HG03066 (cell line): ENCODE data around the gene SPATC1L.

ENCODE experiments used
- ATAC-seq: cut with Tn5 transposase; IDR thresholded peaks from one replicate; pipeline ENCODE4 v1.9.1; 2021; ENCODE audit warnings: low read depth; ENCODE audit not compliant: unreplicated experiment

SPATC1L gene

DNA sequence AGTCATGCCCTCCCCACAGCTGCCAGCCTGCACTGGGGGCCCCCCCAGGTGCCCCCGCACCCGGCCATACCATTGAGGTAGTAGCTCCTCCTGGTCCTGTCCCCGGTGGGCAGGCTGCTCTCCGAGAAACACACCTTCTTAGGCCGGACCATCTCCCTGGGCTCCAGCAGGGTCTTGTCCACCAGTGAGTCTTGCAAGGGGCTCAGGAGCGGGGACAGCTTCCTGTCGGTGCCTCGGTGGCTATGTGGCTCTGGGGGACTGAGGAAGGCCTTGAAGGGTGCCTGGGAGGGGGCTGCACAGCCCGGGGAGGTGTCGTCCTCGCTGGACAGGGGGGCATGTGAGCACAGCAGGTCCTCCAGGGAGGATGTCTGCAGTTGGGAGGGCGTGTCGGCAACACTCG is 16.0 kb downstream of the SPATC1L start:
- ATAC-seq: no peak

DNA sequence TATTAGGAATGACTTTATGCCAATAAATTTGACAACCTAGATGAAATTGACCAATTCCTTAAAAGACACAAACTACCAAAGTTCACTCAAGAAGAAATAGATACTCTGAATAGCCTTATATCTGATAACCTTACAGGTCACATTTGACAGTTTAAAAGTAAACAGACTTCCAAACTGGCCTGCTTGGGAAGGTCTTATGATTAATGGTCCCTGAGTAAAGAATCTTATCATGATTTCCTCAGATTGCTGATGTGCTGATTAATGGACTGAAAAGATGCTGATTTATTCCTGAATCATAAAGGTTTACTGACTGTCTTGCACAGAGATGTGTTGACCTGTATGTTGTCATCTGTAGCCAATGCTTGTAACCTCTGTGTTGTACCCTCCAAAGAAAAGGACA is 19.2 kb downstream of the SPATC1L start:
- ATAC-seq: no peak

DNA sequence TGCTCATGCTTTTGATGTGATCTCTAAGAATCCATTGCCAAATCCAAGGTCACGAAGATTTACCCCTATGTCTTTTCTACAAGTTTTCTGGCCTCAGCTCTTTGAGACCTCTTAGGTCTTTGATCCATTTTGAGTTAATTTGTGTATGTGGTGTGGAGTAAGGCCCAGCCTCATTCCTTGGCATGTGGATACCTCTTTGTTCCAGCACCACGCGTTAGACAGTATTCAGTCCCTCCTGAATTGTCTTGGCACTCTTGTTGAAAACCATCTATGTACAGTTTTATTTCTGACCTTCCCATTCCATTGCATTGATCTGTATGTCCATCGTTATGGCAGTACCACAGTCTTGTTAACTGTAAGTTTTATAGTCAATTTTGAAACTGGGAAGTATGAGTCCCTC is 20.9 kb downstream of the SPATC1L start:
- ATAC-seq: no peak

DNA sequence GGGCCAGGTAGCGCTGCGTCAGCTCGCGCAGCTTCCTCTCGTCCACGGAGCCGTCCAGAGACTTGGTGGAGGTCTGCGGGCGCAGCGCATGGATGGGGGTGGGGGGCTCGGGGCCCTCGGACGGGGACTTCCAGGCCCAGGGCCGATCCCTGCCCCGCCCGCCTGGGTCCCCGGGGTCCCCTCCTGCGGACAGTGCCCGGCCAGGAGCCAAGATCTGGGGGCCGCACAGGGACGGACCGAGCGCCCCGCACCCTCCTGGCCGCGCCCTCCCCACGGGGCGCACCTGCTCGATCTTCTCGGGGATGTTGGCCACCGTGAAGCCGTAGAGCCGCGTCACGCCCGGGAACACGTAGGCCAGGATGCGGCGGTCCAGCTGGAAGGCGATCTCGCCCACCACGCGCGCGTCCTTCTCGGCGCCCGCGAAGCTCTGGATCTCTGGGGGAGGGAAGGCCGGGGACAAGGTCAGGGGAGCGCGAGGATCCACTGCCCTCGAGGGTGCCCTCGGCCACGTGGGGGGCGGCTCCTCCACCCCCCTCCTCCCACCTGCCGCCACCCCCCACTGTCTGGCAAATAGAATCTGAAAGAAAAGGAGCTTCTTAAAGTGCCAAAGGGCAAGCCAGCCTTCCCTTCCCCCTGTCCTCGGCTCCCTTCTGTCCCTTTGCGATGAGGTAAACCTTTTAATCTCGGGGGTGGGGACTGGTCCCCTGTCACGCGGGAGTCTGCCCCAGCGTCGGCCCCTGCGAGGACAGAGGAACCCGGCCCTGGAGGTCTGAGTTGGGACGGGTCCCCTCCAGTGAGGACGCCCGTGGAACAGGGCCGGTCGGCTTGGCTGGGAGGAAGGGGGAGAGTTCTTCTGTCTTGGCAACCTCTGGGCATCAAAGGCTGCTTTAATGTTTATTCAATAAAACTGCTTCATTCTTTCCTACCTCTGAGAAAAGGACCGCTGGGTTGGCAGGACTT is 22.3 kb downstream of the SPATC1L start:
- no peak for ATAC-seq

DNA sequence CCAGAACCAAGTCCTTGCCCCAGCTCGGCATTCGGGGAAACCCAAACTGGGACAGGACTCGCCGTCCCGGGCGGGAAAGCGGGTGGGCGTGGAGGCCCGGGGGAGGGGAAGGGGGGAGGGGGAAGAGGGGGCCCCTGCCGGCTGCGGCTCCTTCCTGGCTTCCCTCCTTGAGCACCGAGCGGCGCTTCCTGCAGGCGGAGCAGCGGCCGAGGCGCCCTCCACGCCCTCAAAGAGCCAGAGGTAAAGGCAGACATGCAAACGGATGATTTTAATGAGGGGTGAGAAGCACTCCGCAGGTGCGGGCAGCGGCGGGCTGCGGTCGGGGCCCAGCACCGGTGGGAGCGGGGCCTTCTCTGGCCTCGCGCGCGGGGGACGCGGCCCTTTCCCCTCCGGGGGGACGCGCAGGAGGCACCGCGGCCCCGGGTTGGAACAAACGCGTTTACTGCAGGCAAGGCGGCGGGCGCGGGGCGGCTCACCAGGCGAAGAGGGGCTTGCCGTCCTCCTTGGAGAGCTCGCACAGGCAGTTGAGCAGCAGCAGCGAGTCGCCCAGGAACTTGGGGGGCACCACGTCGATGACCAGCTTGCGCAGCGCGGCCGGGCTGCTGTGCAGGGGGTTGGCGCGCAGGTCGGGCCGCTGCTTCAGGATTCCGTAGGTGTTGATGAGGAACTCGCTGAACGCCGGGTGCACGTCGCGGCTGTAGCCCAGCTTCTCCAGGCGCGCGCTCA is 23.2 kb downstream of the SPATC1L start:
- no peak for ATAC-seq

DNA sequence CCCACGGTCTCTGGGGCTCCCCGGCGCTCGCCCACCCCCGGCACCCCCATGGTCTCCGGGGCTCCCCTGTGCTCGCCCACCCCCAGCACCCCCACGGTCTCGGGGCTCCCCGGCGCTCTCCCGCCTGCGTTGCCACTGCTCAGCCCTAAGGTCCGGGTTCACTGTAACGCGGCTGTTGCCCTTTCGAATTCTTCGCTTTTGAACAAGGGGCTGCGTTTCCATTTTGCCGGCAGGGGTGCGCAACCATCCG is 23.7 kb downstream of the SPATC1L start:
- ATAC-seq: no peak

DNA sequence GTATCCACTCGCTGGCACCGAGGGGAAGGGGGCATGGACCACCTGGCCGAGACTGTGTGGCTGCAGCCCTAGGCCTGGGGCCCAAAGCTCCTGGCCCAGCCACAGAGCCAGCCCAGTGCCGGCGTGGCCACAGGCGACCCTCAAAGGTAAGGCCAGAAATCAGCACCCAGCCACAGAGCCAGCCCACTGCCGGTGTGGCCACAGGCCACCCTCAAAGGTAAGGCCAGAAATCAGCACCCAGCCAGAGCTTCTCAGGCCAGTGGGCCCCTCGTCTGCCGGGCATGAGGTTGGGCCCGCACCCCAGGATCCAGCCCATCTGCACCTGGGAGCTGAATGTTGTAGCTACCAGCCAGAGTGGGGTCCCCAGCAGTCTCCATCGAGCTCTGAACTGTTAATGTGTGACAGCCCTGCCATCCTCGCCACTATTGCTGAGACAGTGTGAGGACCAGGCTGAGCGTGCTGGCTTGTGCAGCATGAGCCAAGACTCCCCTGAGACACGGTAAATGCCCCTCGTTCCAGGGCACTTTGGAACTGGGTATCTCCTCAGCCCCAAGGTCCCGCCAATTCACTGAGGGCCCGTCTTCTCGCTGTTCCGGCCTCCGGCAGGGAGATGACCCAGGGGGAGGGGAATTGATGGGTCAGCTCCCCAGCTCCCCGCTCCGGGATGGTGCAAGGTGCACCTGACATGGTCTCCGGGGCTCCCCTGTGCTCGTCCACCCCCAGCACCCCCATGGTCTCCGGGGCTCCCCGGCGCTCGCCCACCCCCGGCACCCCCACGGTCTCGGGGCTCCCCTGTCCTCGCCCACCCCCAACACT is 24.2 kb downstream of the SPATC1L start:
- ATAC-seq: no peak

DNA sequence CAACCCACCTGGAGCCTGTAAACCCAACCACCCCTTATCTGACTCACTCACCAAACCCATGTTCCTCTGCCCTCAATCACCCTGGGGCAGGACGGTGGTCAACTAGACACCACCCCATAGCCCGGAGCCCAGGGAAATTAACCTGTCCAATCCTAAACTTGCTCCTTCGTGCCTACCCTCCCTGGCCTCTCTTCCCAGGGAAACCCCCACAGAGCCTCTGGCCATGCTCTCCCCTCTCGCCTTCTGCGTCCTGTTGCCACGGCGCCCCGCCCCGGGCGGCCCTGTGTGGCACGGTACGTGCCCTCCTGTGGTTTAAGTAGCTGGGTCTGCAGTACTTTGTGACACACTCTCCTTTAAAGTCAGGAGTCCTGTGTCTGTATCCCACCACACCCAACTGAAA is 24.9 kb downstream of the SPATC1L start:
- no peak for ATAC-seq

DNA sequence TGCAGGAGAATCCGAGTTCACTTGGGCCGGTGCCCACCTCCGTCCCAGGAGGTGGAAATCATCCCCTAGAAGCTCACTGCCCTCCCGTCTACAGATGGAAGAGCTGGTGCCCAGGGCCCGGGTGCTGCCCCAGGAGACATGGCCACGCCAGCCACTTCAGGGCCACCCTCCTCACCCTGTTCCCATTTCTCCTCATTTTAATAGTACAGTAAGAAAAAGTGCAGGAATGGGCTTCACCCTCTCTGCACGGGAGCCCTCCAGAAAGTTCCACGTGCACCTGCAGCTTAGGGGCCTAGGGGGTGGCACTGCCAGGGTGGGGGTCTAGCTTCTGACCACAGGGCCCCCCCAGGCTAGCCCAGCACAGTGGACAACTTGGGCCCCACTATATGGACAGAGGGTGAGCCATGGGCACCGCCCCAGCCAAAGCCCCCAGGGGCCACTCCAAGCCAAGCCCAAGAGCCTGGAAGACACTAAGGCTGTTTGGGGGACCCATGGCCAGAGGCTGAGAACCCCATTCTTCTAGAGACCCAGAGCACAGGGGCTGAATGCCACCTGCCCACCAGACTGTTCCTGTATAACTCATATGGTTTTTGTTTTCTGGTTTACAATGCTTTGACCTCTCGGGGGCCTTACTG is 25.5 kb downstream of the SPATC1L start:
- ATAC-seq: no peak

DNA sequence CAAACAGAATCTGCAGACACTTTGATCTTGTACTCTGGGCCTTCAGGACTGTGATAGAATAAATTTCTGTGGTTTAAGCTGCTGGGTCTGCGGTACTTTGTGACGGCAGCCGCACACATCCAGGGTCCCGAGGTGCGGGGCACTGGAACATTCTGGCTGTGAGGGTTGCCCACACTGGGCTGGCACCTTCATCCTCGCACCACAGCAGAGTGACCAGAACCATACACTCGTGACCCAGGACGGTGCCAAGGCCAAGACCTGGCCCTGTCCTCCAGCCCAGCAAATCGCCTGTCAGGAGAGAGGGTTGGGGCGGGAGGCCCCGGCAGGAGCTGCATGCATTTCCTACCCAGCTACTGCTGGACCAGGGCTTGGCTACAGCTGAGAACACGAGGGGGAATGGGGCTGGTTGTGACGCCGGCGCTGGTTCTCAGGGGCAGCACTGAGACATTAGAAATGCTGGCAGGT is 26.2 kb downstream of the SPATC1L start:
- no peak for ATAC-seq

DNA sequence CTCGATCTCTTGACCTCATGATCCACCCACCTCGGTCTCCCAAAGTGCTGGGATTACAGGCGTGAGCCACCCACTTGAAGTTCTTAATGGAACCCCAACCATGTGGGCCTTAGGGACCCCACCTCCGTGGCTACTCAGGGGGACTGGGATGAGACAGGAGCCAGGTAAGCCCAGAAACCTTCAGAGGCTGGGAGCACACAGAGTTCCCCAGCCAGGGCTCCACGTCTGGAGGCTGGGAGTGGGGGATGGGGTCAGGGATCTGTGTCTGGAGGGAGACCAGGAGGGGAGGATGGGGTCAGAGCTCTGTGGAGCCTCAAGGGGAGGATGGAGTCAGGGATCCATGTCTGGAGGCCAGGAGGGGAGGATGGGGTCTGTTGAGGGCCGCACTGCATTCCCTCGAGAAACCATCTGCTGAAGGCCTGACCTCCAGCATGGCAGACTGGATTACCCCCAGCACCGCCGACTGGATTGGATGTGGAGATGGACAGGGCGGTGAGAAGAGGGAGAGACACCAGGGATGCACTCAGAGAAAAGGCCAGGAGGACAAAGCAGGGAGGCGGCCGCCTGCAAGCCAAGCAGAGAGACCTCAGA is 26.8 kb downstream of the SPATC1L start:
- ATAC-seq: no peak

DNA sequence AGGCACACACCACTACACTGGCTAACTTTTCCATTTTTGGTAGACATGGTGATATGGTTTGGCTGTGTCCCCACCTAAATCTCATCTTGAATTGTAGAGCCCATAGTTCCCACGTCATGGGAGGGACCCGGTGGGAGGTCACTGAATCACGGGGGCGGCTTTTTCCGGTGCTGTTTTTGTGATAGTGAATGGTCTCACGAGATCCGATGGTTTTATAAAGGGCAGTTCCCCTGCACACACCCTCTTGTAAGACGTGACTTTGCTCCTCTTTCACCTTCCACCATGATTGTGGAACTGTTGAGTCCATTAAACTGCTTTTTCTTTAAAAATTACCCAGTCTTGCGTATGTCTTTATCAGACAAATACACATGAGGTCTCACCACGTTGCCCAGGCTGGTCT is 27.6 kb downstream of the SPATC1L start:
- no peak for ATAC-seq

DNA sequence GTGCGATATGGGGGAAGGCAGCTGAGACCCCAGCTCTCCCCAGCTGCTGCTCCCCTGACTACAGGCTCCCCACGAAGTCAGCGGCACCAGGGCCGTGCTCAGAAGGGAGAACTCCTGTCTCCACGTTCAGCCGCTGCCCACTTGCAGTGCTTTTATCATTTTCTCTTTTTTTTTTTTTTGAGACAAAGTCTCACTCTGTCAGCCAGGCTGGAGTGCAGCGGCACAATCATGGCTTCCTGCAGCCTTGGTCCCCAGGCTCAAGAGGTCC is 27.9 kb downstream of the SPATC1L start:
- no peak for ATAC-seq

DNA sequence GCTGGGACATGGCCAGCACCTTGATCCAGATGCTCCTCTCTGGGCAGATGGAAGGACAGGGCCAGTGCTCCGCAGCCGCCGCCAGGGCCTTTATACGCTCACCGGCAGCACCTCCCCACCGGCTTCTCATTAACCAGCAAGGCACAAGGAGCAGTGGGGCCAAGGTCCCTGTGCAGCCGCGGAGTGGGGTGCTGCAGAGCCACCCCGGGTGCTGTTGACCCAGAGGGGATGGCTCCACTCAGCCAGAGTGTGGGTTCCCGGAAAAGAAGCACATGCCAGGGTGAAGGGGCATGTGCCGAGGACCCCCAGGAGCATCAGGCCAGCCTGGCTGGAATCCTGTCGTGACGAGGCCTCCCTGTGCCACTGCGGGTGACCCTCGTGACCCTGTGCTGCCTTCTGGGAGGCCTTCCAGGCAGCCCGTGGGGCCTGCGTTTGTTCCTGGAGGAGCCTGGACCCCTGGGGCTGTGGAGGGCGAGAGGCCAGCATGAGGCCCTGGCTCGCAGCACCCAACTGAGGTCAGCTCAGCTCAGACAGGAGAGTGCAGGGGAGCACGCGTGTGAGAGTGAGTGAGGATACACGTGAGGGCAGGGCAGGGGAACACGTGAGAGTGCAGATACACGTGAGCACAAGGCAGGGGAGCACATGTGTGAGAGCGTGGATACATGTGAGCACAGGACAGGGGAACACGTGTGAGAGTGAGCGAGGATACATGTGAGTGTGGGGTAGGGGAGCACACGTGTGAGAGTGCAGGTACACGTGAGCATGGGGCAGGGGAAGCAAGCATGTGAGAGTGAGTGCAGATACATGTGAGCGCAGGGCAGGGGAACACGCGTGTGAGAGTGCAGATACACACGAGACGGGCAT is 28.5 kb downstream of the SPATC1L start, which contains the start of gene FTCD:
Gene FTCD (minus strand): TSS at position 66 of the 864 bp plus-strand sequence. CDS start 56 bp downstream, at position 10.
- ATAC-seq: no peak

DNA sequence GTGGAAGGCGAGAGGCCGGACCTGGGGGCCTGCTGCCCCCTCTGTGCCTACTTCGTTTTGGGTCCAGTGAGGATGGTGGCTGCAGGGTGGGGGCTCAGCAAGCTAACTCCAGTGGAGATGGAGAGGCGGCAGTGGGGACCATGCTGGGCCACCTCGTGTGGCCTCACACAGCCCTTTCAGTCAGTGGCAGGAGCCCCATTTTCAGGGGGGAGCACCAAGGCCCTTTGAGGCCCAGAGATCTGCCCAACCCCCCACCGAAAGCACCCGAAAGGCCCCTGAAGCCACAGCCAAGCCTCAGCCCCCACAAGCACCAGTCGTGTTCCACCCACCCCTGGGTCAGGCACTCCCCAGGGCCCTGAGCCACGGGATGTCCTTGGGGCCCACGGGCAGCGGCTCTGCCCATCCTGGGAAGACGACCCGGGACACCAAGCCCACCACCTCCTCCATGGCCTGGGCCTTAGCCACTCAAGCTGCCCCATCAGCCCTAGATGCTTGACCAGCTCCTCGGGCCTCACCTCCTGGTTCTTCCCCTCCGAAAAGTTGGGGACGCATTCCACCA is 29.2 kb downstream of the SPATC1L start:
- ATAC-seq: no peak

DNA sequence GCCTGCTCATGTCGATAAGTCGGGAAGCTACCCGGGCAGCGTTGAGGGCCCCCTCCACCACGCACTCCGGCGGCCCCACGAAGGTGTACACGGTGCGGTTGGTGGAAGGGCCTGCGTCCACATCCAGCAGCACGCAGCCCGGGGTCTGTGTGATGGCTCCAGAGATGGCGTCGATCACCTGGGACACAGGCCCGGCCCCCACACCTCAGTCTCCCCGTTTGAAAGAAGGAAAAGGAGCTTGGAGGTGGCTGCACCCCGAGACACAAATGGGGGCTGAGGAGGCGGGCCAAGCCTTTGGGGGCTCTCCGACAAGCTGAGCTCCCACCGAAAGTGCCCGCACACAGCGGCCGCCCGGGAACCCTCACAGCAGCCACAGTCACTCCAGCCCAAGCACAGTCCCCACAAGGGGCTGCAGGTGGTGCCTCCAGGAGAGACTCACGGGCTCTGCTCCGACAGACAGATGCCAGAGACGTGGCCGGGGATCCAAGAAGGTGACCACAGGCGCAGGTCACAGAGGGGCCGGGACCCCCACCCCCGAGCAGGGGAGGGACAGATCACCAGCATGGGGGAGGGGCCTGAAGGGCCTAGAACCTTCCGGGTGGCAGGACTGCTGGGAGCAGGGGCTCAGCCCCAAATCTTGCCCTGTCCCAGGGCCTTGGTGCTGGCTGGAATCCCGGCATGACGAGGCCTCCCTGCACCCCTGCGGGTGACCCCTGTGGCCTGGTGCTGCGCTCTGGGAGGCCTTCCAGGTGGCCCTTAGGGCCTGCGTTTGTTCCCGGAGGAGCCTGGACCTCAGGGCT is 29.9 kb downstream of the SPATC1L start:
- no peak for ATAC-seq

DNA sequence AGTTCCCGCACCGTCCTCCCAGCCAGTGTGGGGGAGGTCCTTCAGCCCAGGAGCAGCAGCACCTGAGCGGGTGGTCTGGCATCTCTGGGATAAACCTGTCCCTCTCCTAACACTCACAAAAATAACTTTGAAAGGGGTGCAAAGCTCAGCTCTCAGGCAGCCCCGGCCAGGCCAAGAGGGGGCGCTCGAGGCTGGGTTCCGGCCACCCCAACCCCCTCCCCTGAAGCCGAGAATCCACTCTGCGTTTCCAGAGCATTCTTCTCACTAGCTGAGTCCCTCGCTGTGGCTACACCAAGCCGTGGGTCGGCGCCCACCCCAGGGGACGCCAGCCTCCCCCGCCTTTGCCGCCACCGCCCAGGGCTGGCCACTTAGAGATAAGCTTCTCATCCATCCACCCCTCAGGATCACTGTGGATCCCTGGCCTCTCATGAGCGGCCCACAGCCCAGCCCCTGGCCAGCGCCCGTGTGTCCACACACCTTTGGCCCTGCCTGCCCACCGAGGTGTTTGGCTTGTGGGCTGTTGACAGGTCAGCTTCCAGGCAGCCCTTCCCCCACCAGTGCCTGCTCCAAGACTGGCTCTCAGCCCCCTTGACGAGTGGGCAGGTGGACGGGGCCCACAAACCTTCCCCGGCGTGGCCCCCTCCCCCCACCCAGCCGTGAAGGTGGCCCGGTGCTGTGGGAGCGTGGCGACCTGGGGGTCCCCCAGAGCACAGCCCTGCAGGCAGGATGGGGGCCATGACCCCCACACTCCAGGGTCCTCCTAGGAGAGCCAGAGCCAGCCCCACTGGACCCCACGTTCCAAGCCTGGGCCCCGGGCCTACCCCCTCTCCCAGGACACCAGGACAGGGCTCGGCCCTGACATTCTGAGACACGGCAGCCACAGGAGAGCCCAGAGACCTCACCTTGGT is 30.8 kb downstream of the SPATC1L start:
- no peak for ATAC-seq

DNA sequence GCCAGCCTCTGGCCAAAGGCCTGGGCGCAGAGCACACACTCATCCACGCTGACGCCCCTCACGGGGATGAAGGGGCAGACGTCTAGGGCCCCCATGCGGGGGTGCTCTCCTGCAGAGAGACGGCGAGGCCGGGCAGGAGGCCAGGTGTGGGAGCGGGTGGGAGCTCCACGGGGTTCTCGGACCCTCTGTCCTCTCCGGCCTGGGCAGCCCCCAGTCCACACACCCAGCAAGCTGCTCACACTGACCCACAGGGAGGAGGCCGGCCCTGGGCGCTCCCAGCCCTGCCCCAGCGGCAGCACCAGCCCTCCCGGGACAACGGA is 31.4 kb downstream of the SPATC1L start:
- ATAC-seq: no peak
